Naive thymus-derived CD4-positive, alpha-beta T cell (primary cell): ENCODE data around the gene PERM1. TPM values are rescaled to one million over a fixed set of nuclear protein-coding genes. Genes with fewer than 3 reads are reported as not detected.
"Not testable (repeated sequence)": the region's sequence is repeated elsewhere in the genome, so short reads cannot be mapped to it uniquely, and the experiment has no call there.

Experiments
- ATAC-seq: fragments of 150-1000 bp; cut with Tn5 transposase; 2 replicates; pipeline ENCODE4 v1.10.0; 2021; ENCODE audit warnings: mild to moderate bottlenecking, moderate library complexity
- CTCF ChIA-PET: fragments of 350-600 bp; sonication (Branson Sonifier 250); formaldehyde crosslinking; loops from one replicate; lab custom pipeline; 2021; ENCODE audit warnings: antibody characterized with exemption; lab: Charles Lee
- POLR2A ChIA-PET: fragments of 350-600 bp; sonication (Branson Sonifier 250); formaldehyde crosslinking; loops from one replicate; lab custom pipeline; 2021; ENCODE audit warnings: antibody characterized with exemption, inconsistent platforms; lab: Charles Lee
- DNase-seq, 9 donors: peaks; one replicate each; pipeline versions ENCODE4 v3.0.0 to v3.0.0-alpha.2; 2020 to 2022; ENCODE audit warnings: mixed read lengths in 1 of 9
- H3K27ac ChIP-seq: one replicate; pipeline ENCODE4 v1.7.0; 2013; ENCODE audit warnings: mild to moderate bottlenecking, low read depth, low read length, moderate library complexity
- H3K27me3 ChIP-seq, 2 donors: one replicate each; pipeline ENCODE4 v1.7.0; 2013; ENCODE audit warnings: low read length in 2 of 2, mild to moderate bottlenecking in 2 of 2, moderate library complexity in 2 of 2; ENCODE audit not compliant: control insufficient read depth in 2 of 2, insufficient read depth in 2 of 2
- H3K36me3 ChIP-seq, 3 experiments: 1 replicate in 2 of 3; 2 replicates in 1 of 3; pipeline ENCODE4 v1.7.0; 2013; ENCODE audit warnings: low read length in 3 of 3, mild to moderate bottlenecking in 3 of 3, moderate library complexity in 1 of 3; ENCODE audit not compliant: insufficient read depth in 3 of 3, control insufficient read depth in 2 of 3
- H3K4me1 ChIP-seq, 2 donors: one replicate each; pipeline ENCODE4 v1.7.0; 2013; ENCODE audit warnings: low read length in 2 of 2, mild to moderate bottlenecking in 2 of 2, moderate library complexity in 1 of 2; ENCODE audit not compliant: control insufficient read depth in 2 of 2, insufficient read depth in 2 of 2
- H3K4me3 ChIP-seq: 2 replicates; pipeline ENCODE4 v1.7.0; 2013; ENCODE audit warnings: mild to moderate bottlenecking, low read length
- H3K9me3 ChIP-seq, 3 experiments: 1 replicate in 2 of 3; 2 replicates in 1 of 3; pipeline ENCODE4 v1.7.0; 2013; ENCODE audit warnings: low read length in 3 of 3; ENCODE audit not compliant: control insufficient read depth in 2 of 3
- H3K27ac Mint-ChIP-seq, 9 donors: one replicate each; pipeline ENCODE4 v1.8.0; 2020 to 2022; ENCODE audit warnings: mixed read lengths in 9 of 9, mild to moderate bottlenecking in 8 of 9, moderate library complexity in 5 of 9, inconsistent platforms in 2 of 9
- H3K27me3 Mint-ChIP-seq, 5 donors: one replicate each; pipeline ENCODE4 v1.8.0; 2021 to 2022; ENCODE audit warnings: mixed read lengths in 5 of 5, mild to moderate bottlenecking in 1 of 5
- H3K36me3 Mint-ChIP-seq, 5 donors: one replicate each; pipeline ENCODE4 v1.8.0; 2020 to 2022; ENCODE audit warnings: mixed read lengths in 5 of 5, mild to moderate bottlenecking in 3 of 5, inconsistent platforms in 1 of 5
- H3K4me1 Mint-ChIP-seq, 7 donors: one replicate each; pipeline ENCODE4 v1.8.0; 2020 to 2022; ENCODE audit warnings: mixed read lengths in 7 of 7, mild to moderate bottlenecking in 3 of 7, inconsistent platforms in 1 of 7
- H3K4me3 Mint-ChIP-seq, 10 donors: one replicate each; pipeline ENCODE4 v1.8.0; 2020 to 2022; ENCODE audit warnings: mild to moderate bottlenecking in 10 of 10, mixed read lengths in 10 of 10, moderate library complexity in 6 of 10, inconsistent platforms in 2 of 10
- H3K9me3 Mint-ChIP-seq, 11 donors: one replicate each; pipeline ENCODE4 v1.8.0; 2020 to 2022; ENCODE audit warnings: mixed read lengths in 11 of 11, mild to moderate bottlenecking in 4 of 11, inconsistent platforms in 1 of 11, moderate library complexity in 1 of 11
- intact Hi-C, 2 donors: fragments of 100-400 bp; cut with micrococcal nuclease; formaldehyde crosslinking; loops; one replicate each; pipeline ENCODE4 v1.15.1; 2023
- polyA plus RNA-seq, 2 donors: library from polyadenylated mRNA; unstranded; fragments of 300-500 nt; fragmentation: Illumina TruSeq; gene quantifications; one replicate each; pipeline ENCODE4 v1.2.3, GENCODE V29; 2021
- total RNA-seq, 6 experiments: library from RNA in 5 of 6; stranded (reverse) in 5 of 6; gene quantifications; 1 replicate in 5 of 6; 2 replicates in 1 of 6; pipeline ENCODE4 v1.2.3 and lab custom pipeline; 2021 to 2026

The PERM1 gene
- total and polyA plus RNA-seq, 7 experiments from 2014 or later, result not detected

GRCh38 chr1:1017397-1018320 lies 35.8 kb upstream of the PERM1 start:
- H3K36me3 Mint-ChIP-seq, result peaks cover 0 to 17% (median 0%) of the 10 kb centered on the region in 5 donors
- H3K4me1 Mint-ChIP-seq, result peaks cover 20 to 38% (median 32%) of the 10 kb centered on the region in 7 donors
- intact Hi-C loops, result loop anchor here (2.0 to 10.0 kb wide), 3 partner anchors 47 to 357 kb away; partner anchors contain the start of genes ACAP3 (in 1 of the 2), AURKAIP1 (in 1 of the 2) and PUSL1 (in 1 of the 2)
- ATAC-seq, H3K9me3 ChIP-seq, H3K4me3 ChIP-seq, H3K27ac ChIP-seq, H3K36me3 ChIP-seq, H3K9me3 Mint-ChIP-seq, H3K27me3 ChIP-seq: not testable (repeated sequence)
- peak overlapping the region; percentile 32 to 76 (median 58) for H3K4me3 Mint-ChIP-seq
- H3K27ac Mint-ChIP-seq, result peak overlapping the region in 7 of 9 donors; percentile 14 to 84 (median 36)
- H3K27me3 Mint-ChIP-seq, result peaks cover 0 to 18% (median 0%) of the 10 kb centered on the region in 5 donors
- ChIA-PET CTCF (interaction anchor here (1.5 to 2.0 kb wide), 3 partner anchors 15 to 46 kb away, joined by 4 to 9 read pairs (median 6); no protein-coding TSS in a partner anchor), POLR2A (interaction anchor here (1.2 kb wide), 1 partner anchor 10 kb away, joined by 3 read pairs; no protein-coding TSS in a partner anchor)
- H3K4me1 ChIP-seq, result peaks cover 13 to 21% of the 10 kb centered on the region in 2 donors
- peak in 1 of 9 donors; percentile 7 for DNase-seq

GRCh38 chr1:1014799-1015681 lies 33.1 kb upstream of the PERM1 start:
- Mint-ChIP-seq H3K27ac (peak overlapping the region in 7 of 9 donors; percentile 81 to 100 (median 99)), H3K4me3 (peak overlapping the region in 9 of 10 donors; percentile 89 to 100 (median 97)), H3K4me1 (peaks cover 19 to 35% (median 29%) of the 10 kb centered on the region in 7 donors), H3K36me3 (peaks cover 0 to 17% (median 0%) of the 10 kb centered on the region in 5 donors), H3K27me3 (peaks cover 0 to 1% (median 0%) of the 10 kb centered on the region in 5 donors), H3K9me3 (peaks cover 0 to 2% (median 0%) of the 10 kb centered on the region in 11 donors)
- intact Hi-C loops, result loop anchor here (5.0 to 10.0 kb wide), 3 partner anchors 290 to 360 kb away; partner anchors contain the start of genes ACAP3 (in 2 of the 2), PUSL1 (in 2 of the 2) and AURKAIP1 (in 1 of the 2)
- peak overlapping the region; percentile 83 for H3K27ac ChIP-seq
- H3K27me3 ChIP-seq, result no peaks in the 10 kb centered on the region
- H3K9me3 ChIP-seq, result no peaks in the 10 kb centered on the region
- H3K36me3 ChIP-seq, result no peaks in the 10 kb centered on the region
- ATAC-seq (no peak), DNase-seq (peak in 2 of 9 donors; percentile 8 to 29)
- ChIA-PET POLR2A (interaction anchor here (1.0 to 2.3 kb wide), 2 partner anchors 48 to 53 kb away, joined by 3 to 6 read pairs; no protein-coding TSS in a partner anchor), CTCF (no interaction called here)
- H3K4me1 ChIP-seq, result peaks cover 13 to 24% of the 10 kb centered on the region in 2 donors
- H3K4me3 ChIP-seq, result no peak overlapping the region

GRCh38 chr1:1013922-1014648 lies 32.2 kb upstream of the PERM1 start:
- Histone ChIP-seq H3K27ac (peak overlapping the region; percentile 83), H3K4me1 (peaks cover 13 to 22% of the 10 kb centered on the region in 2 donors), H3K4me3 (peak overlapping the region; percentile 95), H3K36me3 (no peaks in the 10 kb centered on the region), H3K9me3 (no peaks in the 10 kb centered on the region), H3K27me3 (no peaks in the 10 kb centered on the region)
- POLR2A ChIA-PET, result interaction anchor here (0.9 to 2.3 kb wide), 5 partner anchors 12 to 361 kb away, joined by 3 to 10 read pairs (median 5); partner anchors contain the start of gene AURKAIP1
- intact Hi-C loops, result loop anchor here (1.0 to 10.0 kb wide), 10 partner anchors 7 to 361 kb away; partner anchors contain the start of genes ACAP3 (in 2 of the 2), C1orf159 (in 2 of the 2), PUSL1 (in 2 of the 2) and AURKAIP1 (in 1 of the 2)
- CTCF ChIA-PET, result interaction anchor here (0.6 to 1.2 kb wide), 4 partner anchors 10 to 76 kb away, joined by 3 to 4 read pairs (median 3); no protein-coding TSS in a partner anchor
- DNase-seq (peak in 5 of 9 donors; percentile 9 to 38 (median 32)), ATAC-seq (no peak)
- Mint-ChIP-seq H3K36me3 (peaks cover 0 to 17% (median 0%) of the 10 kb centered on the region in 5 donors), H3K9me3 (peaks cover 0 to 2% (median 0%) of the 10 kb centered on the region in 11 donors), H3K4me3 (peak overlapping the region; percentile 89 to 100 (median 96)), H3K4me1 (peaks cover 19 to 35% (median 29%) of the 10 kb centered on the region in 7 donors), H3K27ac (peak overlapping the region; percentile 96 to 100 (median 99)), H3K27me3 (peaks cover 0 to 2% (median 0%) of the 10 kb centered on the region in 5 donors)

GRCh38 chr1:1013105-1013921 lies 31.4 kb upstream of the PERM1 start, which contains the start of gene ISG15:
TSS of gene ISG15 (plus strand) at chr1:1013497. CDS start at chr1:1013574, 77 bp downstream.
- intact Hi-C loops, result loop anchor here (1.0 to 10.0 kb wide), 10 partner anchors 8 to 361 kb away; partner anchors contain the start of genes ACAP3 (in 2 of the 2), C1orf159 (in 2 of the 2), PUSL1 (in 2 of the 2) and AURKAIP1 (in 1 of the 2)

More at GRCh38 chr1:1013105-1013921, 31.4 kb upstream of the PERM1 start, which contains the start of gene ISG15:
- ATAC-seq, result peak; percentile 98
- H3K9me3 Mint-ChIP-seq, result peaks cover 0 to 2% (median 0%) of the 10 kb centered on the region in 11 donors
- Histone ChIP-seq H3K36me3 (no peaks in the 10 kb centered on the region), H3K4me1 (peaks cover 13 to 18% of the 10 kb centered on the region in 2 donors), H3K27me3 (no peaks in the 10 kb centered on the region), H3K4me3 (peak within 1 kb of the TSS; percentile 95), H3K27ac (peak within 1 kb of the TSS; percentile 83), H3K9me3 (no peaks in the 10 kb centered on the region)
- H3K4me3 Mint-ChIP-seq, result peak within 1 kb of the TSS; percentile 89 to 100 (median 96)
- H3K4me1 Mint-ChIP-seq, result peaks cover 19 to 35% (median 29%) of the 10 kb centered on the region in 7 donors
- DNase-seq, result peak; percentile 73 to 90 (median 85)
- H3K27me3 Mint-ChIP-seq, result peaks cover 0 to 4% (median 1%) of the 10 kb centered on the region in 5 donors
- H3K27ac Mint-ChIP-seq, result peak within 1 kb of the TSS; percentile 96 to 100 (median 99)
- POLR2A ChIA-PET, result interaction anchor here (0.9 to 2.3 kb wide), 5 partner anchors 11 to 362 kb away, joined by 3 to 10 read pairs (median 5); partner anchors contain the start of gene AURKAIP1
- peaks cover 0 to 17% (median 0%) of the 10 kb centered on the region in 5 donors for H3K36me3 Mint-ChIP-seq
- CTCF ChIA-PET, result interaction anchor here (1.0 to 1.2 kb wide), 4 partner anchors 9 to 51 kb away, joined by 3 to 4 read pairs (median 3); no protein-coding TSS in a partner anchor
